PC-9 (cell line): ENCODE results near the gene GRIP1.

ENCODE experiments used
- EZH2 ChIP-seq: fragments of 200-600 bp; sonication (generic); IDR thresholded peaks from 2 replicates; pipeline ENCODE4 v1.8.0; 2017; ENCODE audit warnings: antibody characterized with exemption, low read depth
- TF ChIP-seq, protein P1 (sequence below): fragments of 200-600 bp; sonication (generic); conservative IDR thresholded peaks from 2 replicates; pipeline ENCODE4 v1.6.1; 2017; ENCODE audit warnings: mixed run types, antibody characterized with exemption, mild to moderate bottlenecking, moderate library complexity

- TF ChIP-seq, protein P1, sequence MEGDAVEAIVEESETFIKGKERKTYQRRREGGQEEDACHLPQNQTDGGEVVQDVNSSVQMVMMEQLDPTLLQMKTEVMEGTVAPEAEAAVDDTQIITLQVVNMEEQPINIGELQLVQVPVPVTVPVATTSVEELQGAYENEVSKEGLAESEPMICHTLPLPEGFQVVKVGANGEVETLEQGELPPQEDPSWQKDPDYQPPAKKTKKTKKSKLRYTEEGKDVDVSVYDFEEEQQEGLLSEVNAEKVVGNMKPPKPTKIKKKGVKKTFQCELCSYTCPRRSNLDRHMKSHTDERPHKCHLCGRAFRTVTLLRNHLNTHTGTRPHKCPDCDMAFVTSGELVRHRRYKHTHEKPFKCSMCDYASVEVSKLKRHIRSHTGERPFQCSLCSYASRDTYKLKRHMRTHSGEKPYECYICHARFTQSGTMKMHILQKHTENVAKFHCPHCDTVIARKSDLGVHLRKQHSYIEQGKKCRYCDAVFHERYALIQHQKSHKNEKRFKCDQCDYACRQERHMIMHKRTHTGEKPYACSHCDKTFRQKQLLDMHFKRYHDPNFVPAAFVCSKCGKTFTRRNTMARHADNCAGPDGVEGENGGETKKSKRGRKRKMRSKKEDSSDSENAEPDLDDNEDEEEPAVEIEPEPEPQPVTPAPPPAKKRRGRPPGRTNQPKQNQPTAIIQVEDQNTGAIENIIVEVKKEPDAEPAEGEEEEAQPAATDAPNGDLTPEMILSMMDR: no peak
- no peak for TF ChIP-seq EZH2
These were observed 4.2 kb upstream of the GRIP1 start for GRCh38 chr12:66683073-66683472.
